ENCODE data around the gene DHX38. TPM values are rescaled to one million over a fixed set of nuclear protein-coding genes. Genes with fewer than 3 reads are reported as not detected.

Gene DHX38
- total and polyA plus RNA-seq, 2 donors from 2014 or later: 23.3 to 60.9 TPM

DNA sequence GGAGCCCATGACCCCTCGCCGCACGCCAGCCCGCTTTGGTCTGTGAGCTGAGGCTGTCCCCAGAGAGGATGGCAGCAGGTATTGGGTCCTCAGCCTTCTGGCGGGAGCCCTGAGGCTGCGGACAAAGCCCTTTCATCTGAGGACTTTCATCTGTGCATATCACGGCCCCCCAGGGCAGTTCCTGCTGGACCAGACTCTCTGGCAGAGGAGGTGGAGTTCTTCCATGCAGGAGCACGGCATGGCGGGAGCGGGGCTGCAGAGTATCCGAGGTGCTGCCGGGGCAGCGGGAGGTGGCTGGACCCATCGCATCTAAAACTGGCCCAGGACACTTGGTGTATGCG lies 18.8 kb downstream of the DHX38 start:
- H3K9ac ChIP-seq (ENCODE audit: low read length in 3 of 3): no peak overlapping the region
- DNase-seq: no peak
- H3K9me3 ChIP-seq (ENCODE audit: control insufficient read depth in 2 of 3, insufficient read depth in 1 of 3, low read length in 3 of 3): no peaks in the 10 kb centered on the region
- peaks cover 0 to 43% (median 35%) of the 10 kb centered on the region in 3 donors for H3K36me3 ChIP-seq (ENCODE audit: control insufficient read depth in 2 of 3, insufficient read depth in 3 of 3, low read length in 3 of 3)
- no peaks in the 10 kb centered on the region for H3K4me1 ChIP-seq (ENCODE audit: control insufficient read depth in 2 of 3, insufficient read depth in 2 of 3, low read depth in 1 of 3, low read length in 3 of 3)
- H3K27ac ChIP-seq (ENCODE audit: low read depth in 2 of 2, low read length in 2 of 2): no peak overlapping the region
- TF ChIP-seq, protein P1, sequence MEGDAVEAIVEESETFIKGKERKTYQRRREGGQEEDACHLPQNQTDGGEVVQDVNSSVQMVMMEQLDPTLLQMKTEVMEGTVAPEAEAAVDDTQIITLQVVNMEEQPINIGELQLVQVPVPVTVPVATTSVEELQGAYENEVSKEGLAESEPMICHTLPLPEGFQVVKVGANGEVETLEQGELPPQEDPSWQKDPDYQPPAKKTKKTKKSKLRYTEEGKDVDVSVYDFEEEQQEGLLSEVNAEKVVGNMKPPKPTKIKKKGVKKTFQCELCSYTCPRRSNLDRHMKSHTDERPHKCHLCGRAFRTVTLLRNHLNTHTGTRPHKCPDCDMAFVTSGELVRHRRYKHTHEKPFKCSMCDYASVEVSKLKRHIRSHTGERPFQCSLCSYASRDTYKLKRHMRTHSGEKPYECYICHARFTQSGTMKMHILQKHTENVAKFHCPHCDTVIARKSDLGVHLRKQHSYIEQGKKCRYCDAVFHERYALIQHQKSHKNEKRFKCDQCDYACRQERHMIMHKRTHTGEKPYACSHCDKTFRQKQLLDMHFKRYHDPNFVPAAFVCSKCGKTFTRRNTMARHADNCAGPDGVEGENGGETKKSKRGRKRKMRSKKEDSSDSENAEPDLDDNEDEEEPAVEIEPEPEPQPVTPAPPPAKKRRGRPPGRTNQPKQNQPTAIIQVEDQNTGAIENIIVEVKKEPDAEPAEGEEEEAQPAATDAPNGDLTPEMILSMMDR (IDR thresholded peaks at IDR 0.05; ENCODE audit: borderline replicate concordance, extremely low read depth, insufficient read depth): no peak
- intact Hi-C loops (cut with DNase I): no loop called here
- FAIRE-seq: no peak
- no peaks in the 10 kb centered on the region for H3K27me3 ChIP-seq (ENCODE audit: control insufficient read depth, insufficient read depth, low read length)
- H3K4me3 ChIP-seq (ENCODE audit: low read length in 3 of 3): no peak overlapping the region

DNA sequence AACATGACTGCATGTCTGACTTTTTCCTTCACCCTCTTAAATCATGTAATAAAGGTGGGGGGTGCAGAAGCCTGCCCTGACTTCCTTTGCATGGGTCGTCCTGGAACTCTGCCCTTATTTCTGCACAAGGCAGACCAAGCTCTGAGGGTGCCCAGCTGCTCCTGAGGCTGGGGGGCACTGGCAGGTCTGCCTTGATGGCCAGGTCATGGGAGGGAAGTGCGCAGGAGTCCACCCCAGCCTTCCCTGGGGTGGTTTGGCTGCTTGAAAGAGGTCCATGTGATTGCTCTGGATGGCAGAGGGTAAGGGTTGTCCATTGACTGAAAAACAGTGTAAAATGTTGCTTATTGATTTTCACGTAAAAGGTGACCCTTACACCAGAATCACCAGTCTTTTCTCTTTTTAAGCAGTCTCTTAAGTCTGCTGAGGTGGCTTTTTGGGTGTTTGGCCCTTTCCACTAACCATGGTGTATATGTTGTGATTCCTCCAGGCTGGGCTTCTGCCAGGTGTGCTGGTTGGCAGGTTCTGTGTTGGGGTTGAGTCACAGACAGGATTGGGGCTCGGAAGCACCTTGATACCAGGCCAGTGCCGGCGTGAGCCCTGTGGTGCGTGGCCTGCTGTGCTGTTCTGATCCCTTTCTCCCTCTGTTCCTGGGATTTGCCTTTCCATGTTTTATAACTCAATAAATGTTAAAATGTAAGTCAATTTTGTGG lies 19.4 kb downstream of the DHX38 start:
- FAIRE-seq: no peak

DNA sequence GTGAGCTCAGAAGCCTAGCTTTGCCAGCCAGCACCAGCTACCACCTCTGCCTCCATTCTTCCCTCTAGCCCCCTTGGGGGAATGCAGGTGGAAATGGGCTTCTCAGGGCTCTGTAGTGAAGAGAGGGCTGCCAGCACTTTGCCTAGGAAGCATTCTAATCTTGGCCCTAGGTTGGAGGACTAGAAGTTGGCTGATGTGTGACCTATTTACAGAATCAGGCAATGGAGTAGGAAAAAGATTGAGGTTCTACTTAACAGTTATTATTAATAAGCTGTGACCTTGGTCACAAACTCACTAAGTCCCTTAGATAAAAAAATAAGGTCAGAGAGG lies 19.9 kb downstream of the DHX38 start:
- no peak overlapping the region for H3K9ac ChIP-seq (ENCODE audit: low read length in 3 of 3)
- no peaks in the 10 kb centered on the region for H3K27me3 ChIP-seq (ENCODE audit: control insufficient read depth, insufficient read depth, low read length)
- no peak overlapping the region for H3K4me3 ChIP-seq (ENCODE audit: low read length in 3 of 3)
- intact Hi-C loops (cut with DNase I): no loop called here
- FAIRE-seq (no peak), DNase-seq (no peak)
- H3K9me3 ChIP-seq (ENCODE audit: control insufficient read depth in 2 of 3, insufficient read depth in 1 of 3, low read length in 3 of 3): no peaks in the 10 kb centered on the region
- TF ChIP-seq, protein P1 (IDR thresholded peaks at IDR 0.05; ENCODE audit: borderline replicate concordance, extremely low read depth, insufficient read depth): no peak
- H3K27ac ChIP-seq (ENCODE audit: low read depth in 2 of 2, low read length in 2 of 2): no peak overlapping the region
- no peaks in the 10 kb centered on the region for H3K4me1 ChIP-seq (ENCODE audit: control insufficient read depth in 2 of 3, insufficient read depth in 2 of 3, low read depth in 1 of 3, low read length in 3 of 3)
- peaks cover 0 to 31% (median 27%) of the 10 kb centered on the region in 3 donors for H3K36me3 ChIP-seq (ENCODE audit: control insufficient read depth in 2 of 3, insufficient read depth in 3 of 3, low read length in 3 of 3)

More for the DNA sequence above, 19.4 kb downstream of the DHX38 start:
- Histone ChIP-seq H3K36me3 (ENCODE audit: control insufficient read depth in 2 of 3, insufficient read depth in 3 of 3, low read length in 3 of 3) (peaks cover 0 to 37% (median 32%) of the 10 kb centered on the region in 3 donors), H3K27me3 (ENCODE audit: control insufficient read depth, insufficient read depth, low read length) (no peaks in the 10 kb centered on the region), H3K4me1 (ENCODE audit: control insufficient read depth in 2 of 3, insufficient read depth in 2 of 3, low read depth in 1 of 3, low read length in 3 of 3) (no peaks in the 10 kb centered on the region), H3K4me3 (ENCODE audit: low read length in 3 of 3) (no peak overlapping the region), H3K9me3 (ENCODE audit: control insufficient read depth in 2 of 3, insufficient read depth in 1 of 3, low read length in 3 of 3) (no peaks in the 10 kb centered on the region), H3K9ac (ENCODE audit: low read length in 3 of 3) (no peak overlapping the region), H3K27ac (ENCODE audit: low read depth in 2 of 2, low read length in 2 of 2) (no peak overlapping the region)
- TF ChIP-seq, protein P1 (IDR thresholded peaks at IDR 0.05; ENCODE audit: borderline replicate concordance, extremely low read depth, insufficient read depth): no peak
- intact Hi-C loops (cut with DNase I): no loop called here
- DNase-seq: no peak

DNA sequence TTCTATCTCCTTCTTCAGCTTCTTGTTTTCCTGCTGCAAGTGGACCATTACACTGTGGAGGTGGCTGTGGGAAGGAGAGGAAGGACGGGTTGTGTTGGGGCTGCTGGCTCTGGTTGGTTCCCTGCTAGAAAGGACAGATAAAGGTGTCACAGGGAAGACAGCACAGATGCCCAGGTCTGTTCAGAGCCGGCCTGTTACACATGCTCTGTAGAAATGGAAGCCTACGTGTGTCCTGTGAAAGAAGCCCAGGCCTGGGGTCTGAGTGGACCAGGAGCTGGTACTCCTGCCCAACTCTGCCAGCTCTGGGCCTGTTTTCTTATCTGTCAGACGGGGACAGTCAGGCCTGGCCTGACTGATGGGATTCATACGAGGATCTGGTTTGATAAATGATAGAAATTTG lies 26.4 kb downstream of the DHX38 start:
- no peak for DNase-seq
- H3K9ac ChIP-seq (ENCODE audit: low read length in 3 of 3): no peak overlapping the region
- no peaks in the 10 kb centered on the region for H3K36me3 ChIP-seq (ENCODE audit: control insufficient read depth in 2 of 3, insufficient read depth in 3 of 3, low read length in 3 of 3)
- H3K27me3 ChIP-seq (ENCODE audit: control insufficient read depth, insufficient read depth, low read length): no peaks in the 10 kb centered on the region
- FAIRE-seq: no peak
- H3K27ac ChIP-seq (ENCODE audit: low read depth in 2 of 2, low read length in 2 of 2): no peak overlapping the region
- no peaks in the 10 kb centered on the region for H3K9me3 ChIP-seq (ENCODE audit: control insufficient read depth in 2 of 3, insufficient read depth in 1 of 3, low read length in 3 of 3)
- no peak overlapping the region for H3K4me3 ChIP-seq (ENCODE audit: low read length in 3 of 3)
- intact Hi-C loops (cut with DNase I): no loop called here
- H3K4me1 ChIP-seq (ENCODE audit: control insufficient read depth in 2 of 3, insufficient read depth in 2 of 3, low read depth in 1 of 3, low read length in 3 of 3): peaks cover 0 to 6% (median 2%) of the 10 kb centered on the region in 3 donors
- TF ChIP-seq, protein P1 (IDR thresholded peaks at IDR 0.05; ENCODE audit: borderline replicate concordance, extremely low read depth, insufficient read depth): no peak

All from kidney (tissue), 14 donors.